GM19438 (cell line): ENCODE results near the gene SLC43A1.
A peak's percentile ranks its signal among the peaks of the same experiment; 100 is the strongest.
"Not testable (repeated sequence)": the region's sequence is repeated elsewhere in the genome, so short reads cannot be mapped to it uniquely, and the experiment has no call there.

ENCODE experiments used
- ATAC-seq: cut with Tn5 transposase; IDR thresholded peaks from one replicate; pipeline ENCODE4 v1.9.1; 2021; ENCODE audit warnings: low read depth; ENCODE audit not compliant: unreplicated experiment

Gene SLC43A1

GRCh38 chr11:57462597-57462996 is 52.9 kb downstream of the SLC43A1 start:
- no peak for ATAC-seq

GRCh38 chr11:57461841-57462489 is 53.5 kb downstream of the SLC43A1 start:
- no peak for ATAC-seq

- no peak for ATAC-seq
Observed at GRCh38 chr11:57460758-57461749, 54.4 kb downstream of the SLC43A1 start.

GRCh38 chr11:57460022-57460757 is 55.3 kb downstream of the SLC43A1 start, which contains the start of gene RTN4RL2:
RTN4RL2 (plus strand) TSS chr11:57460528; CDS start chr11:57460866, 338 bp downstream.
- peak; percentile 40 for ATAC-seq

GRCh38 chr11:57459164-57460021 is 56.1 kb downstream of the SLC43A1 start:
- ATAC-seq: no peak

GRCh38 chr11:57458410-57459163 is 56.9 kb downstream of the SLC43A1 start:
- no peak for ATAC-seq

- no peak for ATAC-seq
Observed at GRCh38 chr11:57458060-57458409, 57.5 kb downstream of the SLC43A1 start.

GRCh38 chr11:57457643-57458023 is 57.9 kb downstream of the SLC43A1 start:
- ATAC-seq: peak; percentile 10

- peak; percentile 61 for ATAC-seq
Observed at GRCh38 chr11:57456960-57457642, 58.4 kb downstream of the SLC43A1 start.

GRCh38 chr11:57453543-57454177 is 61.8 kb downstream of the SLC43A1 start:
- no peak for ATAC-seq

- ATAC-seq: no peak
Observed at GRCh38 chr11:57446055-57446454, 69.4 kb downstream of the SLC43A1 start.

- ATAC-seq: not testable (repeated sequence)
Observed at GRCh38 chr11:57445122-57445394, 70.4 kb downstream of the SLC43A1 start.

- ATAC-seq: no peak
Observed at GRCh38 chr11:57444362-57445121, 71.0 kb downstream of the SLC43A1 start.

- ATAC-seq: no peak
Observed at GRCh38 chr11:57440744-57441414, 74.6 kb downstream of the SLC43A1 start.

- ATAC-seq: no peak
Observed at GRCh38 chr11:57439786-57440185, 75.7 kb downstream of the SLC43A1 start.

- no peak for ATAC-seq
Observed at GRCh38 chr11:57438345-57439285, 76.9 kb downstream of the SLC43A1 start.
